Adrenal gland (tissue), 12 donors: ENCODE data around the gene TACC2. TPM values are rescaled to one million over a fixed set of nuclear protein-coding genes. Genes with fewer than 3 reads are reported as not detected.
A peak's percentile ranks its signal among the peaks of the same experiment; 100 is the strongest.

Experiments used
- DNase-seq, 7 donors: peaks; one replicate each; pipeline ENCODE4 v3.0.0-alpha.2; 2019 to 2020
- H3K27ac ChIP-seq, 5 donors: fragments of 200-600 bp; sonication (generic) in 4 of 5; 1 replicate in 3 of 5; 2 replicates in 2 of 5; pipeline versions ENCODE4 v1.5.1 to v1.8.0; 2016 to 2020; ENCODE audit warnings: mild to moderate bottlenecking in 1 of 5
- H3K27me3 ChIP-seq: fragments of 200-600 bp; 2 replicates; pipeline ENCODE4 v1.8.0; 2021
- H3K36me3 ChIP-seq, 2 donors: fragments of 200-600 bp; replicated peaks in 1 of 2; 1 replicate in 1 of 2; 2 replicates in 1 of 2; pipeline versions ENCODE4 v1.5.1 to v1.8.0; 2018 to 2022
- H3K4me1 ChIP-seq, 2 donors: fragments of 200-600 bp; replicated peaks in 1 of 2; 1 replicate in 1 of 2; 2 replicates in 1 of 2; pipeline versions ENCODE4 v1.5.1 to v1.8.0; 2018 to 2021
- H3K4me3 ChIP-seq, 4 donors: fragments of 200-600 bp; sonication (generic) in 3 of 4; one replicate each; pipeline ENCODE4 v1.5.1; 2016 to 2018
- H3K9me3 ChIP-seq, 3 donors: fragments of 200-600 bp; sonication (generic) in 1 of 3; replicated peaks in 1 of 3; 1 replicate in 2 of 3; 2 replicates in 1 of 3; pipeline versions ENCODE4 v1.5.1 to v1.8.0; 2016 to 2021
- CTCF ChIP-seq, 6 experiments: fragments of 450-650 bp in 4 of 6; fragments of 200-600 bp in 2 of 6; sonication (generic) in 1 of 6; IDR thresholded peaks; 1 replicate in 5 of 6; 2 replicates in 1 of 6; pipeline versions ENCODE4 v1.5.1 to v1.8.0; 2016 to 2021; ENCODE audit warnings: antibody characterized with exemption in 6 of 6, mild to moderate bottlenecking in 2 of 6, moderate library complexity in 1 of 6
- POLR2A ChIP-seq, 2 donors: fragments of 450-650 bp; IDR thresholded peaks; one replicate each; pipeline ENCODE4 v1.6.1; 2017; ENCODE audit warnings: antibody characterized with exemption in 2 of 2, mild to moderate bottlenecking in 2 of 2, moderate library complexity in 1 of 2
- WGBS, 4 donors: extraction: QIAGEN DNeasy Blood & Tissue Kit in 2 of 4; methylation state at CpG; one replicate each; pipeline versions ENCODE4 v1.1.5 to v1.1.7; 2013 to 2017; 5-methylcytosine and 5-hydroxymethylcytosine counted together
- intact Hi-C, 2 donors: fragments of 100-400 bp; cut with DNase I; formaldehyde crosslinking; loops; one replicate each; pipeline versions ENCODE4 v1.14.1 to v1.15.0; 2022 to 2023
- polyA plus RNA-seq, 3 donors: library from polyadenylated mRNA; stranded (reverse); fragments of 200-250 nt in 2 of 3; fragments of 350-450 nt in 1 of 3; fragmentation: Illumina TruSeq in 1 of 3; extraction: RNeasy Lipid Tissue Mini Kit (QIAGEN cat#74804) in 1 of 3; gene quantifications; one replicate each; pipeline ENCODE4 v1.2.3, GENCODE V29; 2013 to 2014
- total RNA-seq, 9 donors: library from RNA; depleted of rRNA in 4 of 9; stranded (reverse); fragments of >200 nt in 4 of 9; fragments of 120-200 nt in 1 of 9; fragmentation: NEBNext Ultra II Directional in 1 of 9; extraction: Animal tissue kit (Norgen Biotek cat#: 25700) in 1 of 9; gene quantifications; one replicate each; pipeline versions ENCODE4 v1.1.0 to v1.2.4, GENCODE V29; 2013 to 2023
- donor health status: healthy with polysubstance abuse.
- donor health status: Bipolar disorder and iron deficiency.
- donor health status: DM: yes; HTN: yes; CAD: no.
- donor health status: DM: no; HTN: no; CAD: no.
- donor health status: DM: no; HTN: no; CAD: no.
- donor health status: DM: yes; HTN: yes; CAD: no.

Gene TACC2
- total and polyA plus RNA-seq, 12 donors: 11.3 to 45.7 (median 26.3) TPM

- Histone ChIP-seq H3K4me3 (no peak overlapping the region), H3K27me3 (no peaks in the 10 kb centered on the region), H3K9me3 (no peaks in the 10 kb centered on the region), H3K4me1 (peaks cover 0 to 9% of the 10 kb centered on the region in 2 donors), H3K27ac (peak overlapping the region in 2 of 5 donors; percentile 48 to 52), H3K36me3 (no peaks in the 10 kb centered on the region)
- intact Hi-C loops: no loop called here
- TF ChIP-seq POLR2A (IDR thresholded peaks at IDR 0.05) (no peak), CTCF (IDR thresholded peaks at IDR 0.05) (no peak)
- WGBS, 4 donors: 63 to 72% (median 67%) methylated on average over 10 of the region's 10 CpGs
- no peak for DNase-seq
Measured at GRCh38 chr10:122154031-122154544, 165.1 kb downstream of the TACC2 start.

GRCh38 chr10:122154545-122155366 lies 165.8 kb downstream of the TACC2 start:
- TF ChIP-seq POLR2A (IDR thresholded peaks at IDR 0.05): no peak
- no peak for TF ChIP-seq CTCF (IDR thresholded peaks at IDR 0.05)
- WGBS, 4 donors: 59 to 70% (median 65%) methylated on average over 20 to 22 of the region's 22 CpGs
- H3K9me3 ChIP-seq: no peaks in the 10 kb centered on the region
- peak in 2 of 7 donors; percentile 22 to 76 for DNase-seq
- intact Hi-C loops: no loop called here
- no peaks in the 10 kb centered on the region for H3K36me3 ChIP-seq
- H3K27ac ChIP-seq: peak overlapping the region in 2 of 5 donors; percentile 48 to 52
- H3K4me1 ChIP-seq: peaks cover 0 to 6% of the 10 kb centered on the region in 2 donors
- H3K4me3 ChIP-seq: no peak overlapping the region
- H3K27me3 ChIP-seq: no peaks in the 10 kb centered on the region

GRCh38 chr10:122157451-122157850 lies 168.5 kb downstream of the TACC2 start:
- intact Hi-C loops: no loop called here
- Histone ChIP-seq H3K36me3 (no peaks in the 10 kb centered on the region), H3K9me3 (no peaks in the 10 kb centered on the region), H3K4me3 (no peak overlapping the region), H3K4me1 (peaks cover 0 to 6% of the 10 kb centered on the region in 2 donors), H3K27me3 (no peaks in the 10 kb centered on the region), H3K27ac (no peak overlapping the region)
- WGBS, 4 donors: 89 to 94% (median 91%) methylated on average over 5 of the region's 5 CpGs
- no peak for TF ChIP-seq CTCF (IDR thresholded peaks at IDR 0.05)
- TF ChIP-seq POLR2A (IDR thresholded peaks at IDR 0.05): no peak
- DNase-seq: no peak

GRCh38 chr10:122158362-122158761 lies 169.4 kb downstream of the TACC2 start:
- WGBS, 4 donors: 93 to 100% (median 97%) methylated on average over 4 of the region's 4 CpGs
- Histone ChIP-seq H3K4me3 (no peak overlapping the region), H3K27ac (no peak overlapping the region), H3K4me1 (peaks cover 3 to 6% of the 10 kb centered on the region in 2 donors), H3K36me3 (no peaks in the 10 kb centered on the region), H3K9me3 (no peaks in the 10 kb centered on the region), H3K27me3 (no peaks in the 10 kb centered on the region)
- TF ChIP-seq POLR2A (IDR thresholded peaks at IDR 0.05) (no peak), CTCF (IDR thresholded peaks at IDR 0.05) (no peak)
- DNase-seq: no peak
- intact Hi-C loops: no loop called here
